H7 (cell line): Measurements from ENCODE around the gene IFT43. TPM values are rescaled to one million over a fixed set of nuclear protein-coding genes. Genes with fewer than 3 reads are reported as not detected.
"Not testable (repeated sequence)": the region's sequence is repeated elsewhere in the genome, so short reads cannot be mapped to it uniquely, and the experiment has no call there.

Experiments
- DNase-seq: peaks from one replicate; pipeline ENCODE4 v3.0.0; 2012
- H3K27me3 ChIP-seq: 2 replicates; pipeline ENCODE4 v1.6.0; 2011; ENCODE audit warnings: mild to moderate bottlenecking, low read length; ENCODE audit not compliant: control insufficient read depth, insufficient read depth
- H3K36me3 ChIP-seq: replicated peaks from 2 replicates; pipeline ENCODE4 v1.5.1; 2011; ENCODE audit warnings: low read length; ENCODE audit not compliant: control insufficient read depth, insufficient read depth
- H3K4me3 ChIP-seq: 2 replicates; pipeline ENCODE4 v1.5.1; 2011; ENCODE audit warnings: low read depth, mild to moderate bottlenecking, control low read depth, low read length, moderate library complexity; ENCODE audit not compliant: insufficient read depth
- total RNA-seq: library from RNA; depleted of rRNA; stranded (reverse); fragments of >200 nt; shearing (Covaris generic); gene quantifications from 2 replicates; pipeline ENCODE4 v1.2.3, GENCODE V29; 2014

IFT43 gene
- total RNA-seq, 1 experiment from 2014 or later = 24.6 TPM

DNA sequence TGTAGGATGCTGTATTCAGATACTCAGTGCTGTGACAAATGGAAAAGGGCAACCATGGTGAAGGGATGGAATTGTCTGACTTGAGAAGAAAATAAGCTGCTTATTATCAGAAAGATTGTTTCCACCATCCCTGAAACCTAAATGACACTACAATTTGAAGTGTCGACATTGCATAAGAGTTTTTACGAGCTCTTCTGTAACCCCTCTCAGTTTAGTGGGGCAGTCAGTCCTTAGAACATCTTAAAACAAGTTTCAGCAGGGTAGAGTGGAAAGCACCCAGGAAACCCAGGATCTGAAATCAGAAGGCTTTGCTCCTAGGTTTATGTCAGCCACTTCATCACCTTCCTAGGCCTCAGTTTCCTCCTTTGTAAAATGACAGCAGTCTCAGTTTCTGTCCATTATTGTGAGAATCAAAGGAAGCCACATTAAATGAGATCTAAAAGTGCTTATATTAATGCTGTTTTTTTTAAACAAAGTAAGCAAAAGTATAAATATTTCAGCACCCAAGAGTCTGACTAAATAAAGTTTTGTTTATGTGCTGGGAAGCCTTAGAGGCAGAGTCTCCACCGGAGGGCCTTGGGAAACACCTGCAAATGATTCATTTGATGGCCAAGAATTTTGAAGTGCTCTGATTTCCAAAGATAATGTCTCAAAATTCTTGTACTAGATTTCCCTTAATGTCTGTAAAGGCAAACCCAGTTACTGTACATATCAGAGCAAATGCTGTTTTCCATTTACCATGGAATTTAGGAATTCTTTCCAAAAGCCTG, 1.8 kb downstream of the IFT43 start:
- Histone ChIP-seq H3K36me3 (no peaks in the 10 kb centered on the region; the same call in 1 of the 2 replicates), H3K27me3 (peaks cover 14% of the 10 kb centered on the region), H3K4me3 (no peak overlapping the region)
- no peak for DNase-seq

DNA sequence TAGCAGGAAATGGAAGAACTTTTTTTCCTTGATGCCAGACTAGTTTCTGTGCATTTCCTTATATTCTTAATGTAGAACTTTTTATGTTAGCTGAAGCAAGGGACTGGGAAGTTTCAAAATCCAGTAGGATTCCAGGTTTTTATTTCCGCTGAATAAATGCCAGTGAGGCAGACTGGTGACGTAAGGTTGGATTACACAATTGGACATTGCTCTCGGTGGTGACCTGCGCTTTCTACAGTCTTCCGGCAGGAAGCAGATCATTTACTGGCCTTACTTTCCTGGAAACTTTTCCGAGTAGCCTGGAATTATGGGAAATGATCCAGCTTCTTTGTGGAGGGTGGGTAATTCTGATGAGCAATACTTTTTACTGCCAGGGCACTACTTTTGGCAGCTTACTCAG, 3.6 kb downstream of the IFT43 start:
- no peak for DNase-seq
- Histone ChIP-seq H3K27me3 (peaks cover 3% of the 10 kb centered on the region), H3K4me3 (no peak overlapping the region), H3K36me3 (no peaks in the 10 kb centered on the region; the same call in 1 of the 2 replicates)

DNA sequence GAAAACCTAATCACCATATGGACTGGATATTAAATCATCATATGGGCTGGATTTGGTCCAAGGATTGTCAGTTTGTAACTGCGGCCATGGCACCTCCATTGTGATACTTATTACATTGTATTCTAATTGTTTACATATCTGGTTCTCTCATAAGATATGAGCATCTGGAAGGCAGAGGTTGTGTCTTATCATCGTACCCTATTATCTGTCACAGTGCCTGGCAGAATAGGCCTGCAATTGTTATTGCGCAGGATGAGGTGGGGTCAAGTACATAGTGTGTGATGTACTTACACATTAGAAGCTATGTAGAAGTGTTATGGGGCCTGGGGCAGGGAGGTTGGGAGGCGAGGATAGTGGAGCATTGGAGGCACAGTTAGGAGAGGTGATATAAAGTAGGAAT, 4.7 kb downstream of the IFT43 start:
- H3K36me3 ChIP-seq = no peaks in the 10 kb centered on the region; the same call in 1 of the 2 replicates
- H3K27me3 ChIP-seq = no peaks in the 10 kb centered on the region
- no peak for DNase-seq
- H3K4me3 ChIP-seq = no peak overlapping the region

DNA sequence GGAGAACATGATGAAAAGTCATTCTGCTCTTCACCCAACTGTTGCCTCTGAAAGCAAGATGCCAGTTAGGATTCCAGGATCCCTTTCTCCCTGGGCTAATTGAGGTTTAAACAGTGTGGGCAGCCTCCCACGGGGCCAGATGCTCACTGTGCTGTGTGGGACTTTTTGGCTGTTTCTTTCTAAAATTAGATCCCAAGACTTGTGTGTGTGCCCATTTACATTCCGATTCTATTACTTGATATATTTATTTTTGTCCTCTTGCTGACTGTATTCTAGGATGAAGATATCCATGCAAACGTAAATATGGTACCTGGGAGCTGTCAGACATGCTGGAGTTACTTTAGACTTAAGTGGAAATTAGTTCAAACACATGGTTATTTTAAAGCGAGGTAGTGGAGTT, 6.2 kb downstream of the IFT43 start:
- H3K27me3 ChIP-seq = no peaks in the 10 kb centered on the region
- no peaks in the 10 kb centered on the region; the same call in 1 of the 2 replicates for H3K36me3 ChIP-seq
- DNase-seq = no peak

DNA sequence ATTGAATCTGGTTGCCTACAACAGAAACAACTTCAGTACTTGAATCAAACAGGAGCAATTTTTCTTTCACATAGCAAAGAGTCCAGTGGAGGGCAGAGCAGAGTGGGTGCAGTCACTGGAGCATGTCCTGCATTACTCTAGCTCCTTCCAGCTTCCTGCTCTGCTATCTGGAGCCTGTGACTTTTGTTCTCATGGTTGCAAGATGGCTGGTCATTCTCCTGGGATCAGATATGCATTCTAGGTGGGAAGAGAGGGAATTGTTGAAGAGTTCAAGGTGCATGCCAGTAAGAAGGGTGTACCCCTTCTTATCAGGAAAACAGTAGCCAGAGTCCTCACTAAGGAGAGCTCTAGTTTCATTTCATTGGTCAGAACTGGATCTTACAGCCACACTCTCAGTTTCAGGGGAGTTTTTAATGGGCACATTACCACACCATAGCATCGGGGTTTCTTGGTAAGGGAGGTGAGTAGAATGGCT, 8.0 kb downstream of the IFT43 start:
- H3K4me3 ChIP-seq = no peak overlapping the region
- H3K27me3 ChIP-seq = no peaks in the 10 kb centered on the region
- no peak for DNase-seq
- H3K36me3 ChIP-seq = no peaks in the 10 kb centered on the region; the same call in 1 of the 2 replicates

More for the DNA sequence above, 6.2 kb downstream of the IFT43 start:
- no peak overlapping the region for H3K4me3 ChIP-seq

DNA sequence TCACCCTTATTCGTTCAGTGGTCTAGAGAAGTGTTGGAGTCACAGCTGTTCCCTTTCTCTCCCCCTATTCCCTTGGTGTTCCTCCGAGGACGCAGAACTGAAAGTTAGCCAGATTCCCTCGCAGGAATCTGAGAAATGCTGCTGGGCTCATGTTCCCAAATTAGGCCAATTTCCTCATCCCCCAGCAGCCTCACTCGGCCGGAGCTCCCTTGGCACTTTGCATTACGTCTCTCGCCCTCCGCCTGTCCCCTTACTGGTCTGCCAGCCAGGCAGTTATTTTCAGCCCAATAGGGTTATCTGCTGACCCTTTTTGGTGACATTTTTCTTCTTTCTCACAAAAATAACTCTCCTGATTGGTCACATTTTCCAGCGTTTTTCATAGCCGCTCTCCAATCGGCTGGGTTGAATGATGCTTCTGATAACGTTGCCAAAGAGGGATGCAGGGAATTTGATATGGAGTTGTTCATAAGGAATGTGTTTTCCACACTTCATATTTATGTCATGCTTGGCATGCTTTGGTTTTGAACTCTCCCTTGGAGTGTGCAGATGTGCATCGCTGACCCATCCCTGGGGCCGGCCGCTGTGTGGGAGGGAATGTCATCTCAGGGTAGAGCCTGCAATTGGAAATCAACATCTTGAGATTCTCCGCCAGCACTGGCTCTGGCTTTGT, 9.9 kb downstream of the IFT43 start:
- no peak for DNase-seq
- Histone ChIP-seq H3K27me3 (no peaks in the 10 kb centered on the region), H3K36me3 (no peaks in the 10 kb centered on the region; the same call in 1 of the 2 replicates), H3K4me3 (no peak overlapping the region)

DNA sequence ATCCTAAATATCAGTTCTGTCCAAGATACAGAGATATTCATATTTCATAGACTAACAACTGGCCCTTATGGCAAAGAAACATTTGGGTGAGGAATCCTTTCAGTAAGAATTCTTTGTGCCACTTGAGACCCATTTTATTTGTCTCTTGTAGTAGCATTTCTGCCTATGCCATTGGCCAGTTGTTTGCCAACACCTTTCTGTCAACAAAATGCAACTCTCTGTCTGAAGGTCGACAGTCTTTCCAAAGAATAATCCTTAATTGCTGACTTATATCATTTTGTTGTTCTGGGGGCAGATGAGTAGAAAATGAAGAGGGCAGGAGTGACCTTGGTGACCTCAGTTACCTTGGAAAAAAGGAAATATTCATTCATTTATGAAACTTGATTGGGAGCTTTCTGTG, 10.9 kb downstream of the IFT43 start:
- Histone ChIP-seq H3K36me3 (no peaks in the 10 kb centered on the region; the same call in 1 of the 2 replicates), H3K4me3 (no peak overlapping the region), H3K27me3 (no peaks in the 10 kb centered on the region)
- no peak for DNase-seq

DNA sequence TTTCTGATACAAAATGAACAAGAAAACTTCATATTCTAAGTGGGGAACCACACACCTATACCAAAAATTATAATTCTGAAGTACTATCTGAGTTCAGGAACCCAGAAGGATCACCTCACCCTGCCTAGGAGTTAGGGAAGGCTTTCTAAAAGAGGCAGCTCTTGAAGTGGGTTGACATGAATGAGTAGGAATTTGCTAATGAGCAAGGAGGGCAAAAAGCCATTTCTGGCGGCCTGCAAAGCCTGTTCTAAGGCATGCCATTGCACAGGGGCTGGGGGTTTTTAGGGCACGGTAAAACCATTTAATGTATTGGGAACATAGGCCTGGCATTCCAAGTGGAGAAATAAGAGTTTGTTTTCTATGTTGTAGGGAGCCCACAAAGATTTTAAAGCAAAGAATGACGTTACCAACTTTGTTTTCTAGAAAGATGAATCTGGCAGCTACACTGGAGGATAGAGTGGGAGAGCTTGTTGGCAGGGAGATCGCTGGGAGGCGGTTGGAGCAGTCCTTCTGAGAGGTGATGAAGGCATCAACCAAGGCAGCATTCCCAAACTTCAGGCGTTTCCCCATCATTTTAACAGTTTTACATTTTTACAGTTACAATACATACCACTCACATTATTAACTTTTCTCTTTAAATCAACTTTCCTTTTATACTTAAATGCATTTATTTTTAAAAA, 14.1 kb downstream of the IFT43 start:
- no peak for DNase-seq
- Histone ChIP-seq H3K36me3 (no peaks in the 10 kb centered on the region; the same call in none of the 2 replicates), H3K27me3 (no peaks in the 10 kb centered on the region), H3K4me3 (no peak overlapping the region)

DNA sequence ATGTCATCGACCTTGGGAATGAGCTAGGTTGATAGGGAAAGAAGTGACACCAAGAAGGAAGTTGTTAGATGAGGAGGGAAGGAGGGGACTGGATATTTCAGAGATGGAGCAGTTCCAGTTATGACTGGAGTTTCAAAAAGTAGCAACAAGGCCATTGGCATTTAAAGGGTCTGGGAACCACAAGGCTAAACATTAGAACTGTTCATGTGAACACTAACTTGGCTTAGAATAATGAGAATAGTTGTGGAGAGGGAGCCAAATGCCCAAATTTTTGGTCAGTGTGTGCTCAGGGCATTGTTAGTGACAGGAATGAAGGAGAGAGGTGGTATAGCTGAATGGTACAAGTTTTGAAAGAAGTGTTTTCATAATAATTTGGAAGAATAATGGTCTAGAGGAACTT, 16.8 kb downstream of the IFT43 start:
- DNase-seq = no peak
- no peaks in the 10 kb centered on the region; the same call in none of the 2 replicates for H3K36me3 ChIP-seq
- H3K4me3 ChIP-seq = no peak overlapping the region
- H3K27me3 ChIP-seq = no peaks in the 10 kb centered on the region

DNA sequence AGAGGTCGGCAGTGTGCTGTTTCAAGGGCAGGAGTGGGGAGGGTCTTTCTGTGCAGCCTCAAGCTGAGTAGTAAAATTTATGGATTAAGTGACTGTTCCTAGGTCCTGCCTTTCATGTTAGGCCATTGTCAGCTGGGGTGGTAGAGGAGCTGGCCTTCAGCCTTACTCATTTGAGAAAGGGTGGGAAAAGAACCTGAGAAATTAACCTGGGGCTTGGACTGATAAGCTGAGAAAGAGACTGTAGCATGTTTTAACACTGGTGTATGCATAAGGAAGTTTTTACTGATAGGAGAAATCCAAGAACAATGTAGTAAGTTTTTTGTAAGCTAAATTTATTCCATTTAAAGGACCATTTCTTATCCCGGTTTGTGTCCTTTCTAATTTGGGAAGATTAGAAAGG, 20.7 kb downstream of the IFT43 start:
- H3K4me3 ChIP-seq = no peak overlapping the region
- no peaks in the 10 kb centered on the region; the same call in none of the 2 replicates for H3K36me3 ChIP-seq
- no peak for DNase-seq
- no peaks in the 10 kb centered on the region for H3K27me3 ChIP-seq

DNA sequence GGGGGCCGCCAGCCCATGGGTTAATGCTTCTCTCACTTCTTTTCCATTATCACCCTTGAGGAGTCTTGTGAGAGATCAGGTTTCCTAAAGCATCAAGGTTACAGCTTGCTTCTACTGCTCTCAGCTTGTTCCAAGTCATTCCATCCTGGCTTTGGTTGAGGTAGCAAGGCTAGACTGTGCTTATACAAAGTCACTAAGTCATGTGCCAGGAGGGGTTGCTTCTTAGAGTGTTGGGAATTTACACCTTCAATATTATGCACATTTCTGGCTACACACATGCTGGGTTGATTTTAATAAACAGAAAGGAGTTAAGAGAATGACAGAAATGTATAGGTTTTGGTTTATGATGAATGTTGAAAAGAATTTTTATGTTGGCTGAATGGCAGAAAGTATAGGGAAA, 21.8 kb downstream of the IFT43 start:
- DNase-seq = no peak
- no peaks in the 10 kb centered on the region for H3K27me3 ChIP-seq
- H3K36me3 ChIP-seq = no peaks in the 10 kb centered on the region; the same call in 1 of the 2 replicates
- H3K4me3 ChIP-seq = no peak overlapping the region

DNA sequence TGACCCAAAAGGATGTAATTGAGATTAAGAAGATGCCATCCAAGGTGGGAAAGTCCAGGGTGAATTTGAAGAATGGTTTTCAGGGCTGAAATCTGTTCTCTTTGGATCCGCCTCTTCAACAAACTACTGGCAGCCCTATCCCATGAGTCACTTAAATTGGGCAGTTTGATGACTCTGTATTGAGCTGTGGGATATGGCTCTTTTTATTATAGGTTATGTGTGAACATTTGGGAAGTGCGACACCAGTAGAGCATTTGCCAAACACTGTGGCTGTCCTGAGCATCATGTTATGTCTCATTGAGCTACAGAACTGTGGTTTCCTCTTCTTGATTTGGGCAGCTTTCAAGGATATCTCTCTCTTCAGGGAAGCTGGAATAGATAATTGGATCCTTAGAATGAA, 22.3 kb downstream of the IFT43 start:
- no peak for DNase-seq
- Histone ChIP-seq H3K4me3 (no peak overlapping the region), H3K36me3 (no peaks in the 10 kb centered on the region; the same call in 1 of the 2 replicates), H3K27me3 (no peaks in the 10 kb centered on the region)

DNA sequence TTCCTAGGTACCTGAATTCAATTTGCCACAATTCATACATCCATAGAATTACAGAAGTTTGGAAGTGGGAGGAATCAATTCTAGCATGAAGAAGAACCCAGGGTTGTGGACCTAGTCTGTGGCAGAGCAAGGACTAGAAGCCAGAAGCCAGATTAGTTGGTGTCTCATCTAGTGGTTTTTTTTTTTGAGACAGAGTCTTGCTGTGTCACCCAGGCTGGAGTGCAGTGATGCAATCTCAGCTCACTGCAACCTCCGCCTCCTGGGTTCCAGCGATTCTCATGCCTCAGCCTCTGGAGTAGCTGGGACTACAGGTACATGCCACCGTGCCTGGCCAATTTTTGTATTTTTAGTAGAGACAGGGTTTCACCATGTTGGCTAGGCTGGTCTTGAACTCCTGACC, 24.1 kb downstream of the IFT43 start:
- not testable (repeated sequence) for H3K36me3 ChIP-seq, H3K27me3 ChIP-seq, H3K4me3 ChIP-seq, DNase-seq

DNA sequence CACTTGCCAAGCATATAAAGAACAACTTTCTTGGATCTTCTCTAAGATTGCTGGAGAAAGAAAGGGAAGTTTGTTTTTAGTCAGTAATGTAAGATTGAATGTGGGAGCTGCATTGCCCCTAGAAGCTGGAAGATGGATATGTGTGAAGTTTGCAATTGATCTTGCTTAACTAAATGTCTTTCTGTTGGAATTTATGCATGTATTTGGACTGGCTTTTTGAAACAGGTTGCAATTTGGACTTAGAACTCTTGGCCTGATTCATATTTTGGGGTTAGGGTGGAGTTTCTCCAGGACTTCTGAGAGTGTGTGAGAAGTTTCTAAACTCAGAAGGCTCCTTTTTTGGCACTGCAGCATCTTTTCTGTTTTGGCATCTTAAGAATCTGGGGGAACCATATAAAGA, 26.4 kb downstream of the IFT43 start:
- H3K27me3 ChIP-seq = no peaks in the 10 kb centered on the region
- H3K36me3 ChIP-seq = no peaks in the 10 kb centered on the region
- DNase-seq = no peak
- no peak overlapping the region for H3K4me3 ChIP-seq
